ENCODE data around the gene OGFOD2. TPM values are rescaled to one million over a fixed set of nuclear protein-coding genes. Genes with fewer than 3 reads are reported as not detected.

The OGFOD2 gene
- polyA plus RNA-seq, 1 donor (not counting 4 experiments of a cell fraction or from before 2014, with no cell fraction given): 6.9 TPM

DNA sequence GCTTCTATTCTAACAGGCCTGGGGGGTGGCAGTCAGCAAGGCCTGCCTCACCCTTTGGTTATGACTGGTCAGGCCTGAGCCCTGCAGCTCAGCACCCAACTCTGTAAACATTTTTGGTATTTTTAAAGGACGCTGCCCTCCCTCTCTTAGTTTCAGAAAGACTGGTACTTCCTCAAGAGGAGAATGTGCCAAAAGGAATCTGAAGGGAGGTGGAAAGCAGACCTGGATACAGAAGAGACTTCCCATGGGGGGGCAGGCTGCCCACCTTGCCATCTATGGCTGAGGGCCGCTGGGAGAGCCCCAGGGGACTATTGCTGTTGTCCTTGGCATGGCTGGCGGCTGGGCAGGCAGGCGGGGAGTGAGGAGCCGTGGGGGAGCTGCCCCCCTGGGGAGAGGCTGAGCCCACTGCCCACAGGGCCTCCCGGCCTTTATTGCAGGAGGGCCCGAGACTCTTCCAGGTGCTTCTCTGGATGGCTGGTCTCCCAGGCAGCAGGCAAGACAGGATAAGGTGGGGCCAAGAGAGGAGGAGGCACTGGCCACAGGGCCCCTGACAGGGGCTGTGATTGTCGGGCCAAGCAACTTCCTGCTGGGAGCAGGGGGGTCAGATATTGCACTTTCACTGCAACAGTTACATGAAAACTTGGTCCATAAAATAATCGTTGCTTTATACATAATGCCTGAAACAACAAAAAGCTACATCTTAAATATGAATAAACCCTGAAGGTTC, 8.9 kb downstream of the OGFOD2 start:
- Histone ChIP-seq H3K9me3 (ENCODE audit: control insufficient read depth, low read depth, low read length) (no peaks in the 10 kb centered on the region), H2AFZ (ENCODE audit: control insufficient read depth, low read length) (no peak overlapping the region), H3K4me2 (ENCODE audit: control insufficient read depth, extremely low read depth, insufficient read depth, low read depth, low read length) (no peak overlapping the region), H3K79me2 (ENCODE audit: control insufficient read depth, insufficient read depth, low read length) (peaks cover 29% of the 10 kb centered on the region), H4K20me1 (ENCODE audit: control insufficient read depth, extremely low read depth, insufficient read depth, low read length) (no peaks in the 10 kb centered on the region), H3K4me1 (ENCODE audit: control insufficient read depth, extremely low read depth, insufficient read depth, low read length) (peaks cover 20% of the 10 kb centered on the region), H3K4me3 (ENCODE audit: control insufficient read depth in 2 of 3, extremely low read depth in 1 of 3, insufficient read depth in 2 of 3, low read depth in 1 of 3, low read length in 3 of 3) (no peak overlapping the region), H3K9ac (ENCODE audit: control insufficient read depth, extremely low read depth, insufficient read depth, low read length) (no peak overlapping the region), H3K27me3 (ENCODE audit: control insufficient read depth, extremely low read depth, insufficient read depth, low read length) (no peaks in the 10 kb centered on the region), H3K36me3 (ENCODE audit: control insufficient read depth in 2 of 2, extremely low read depth in 1 of 2, insufficient read depth in 2 of 2, low read length in 2 of 2) (peaks cover 13 to 21% of the 10 kb centered on the region in 2 experiments), H3K9me1 (ENCODE audit: control insufficient read depth, extremely low read depth, insufficient read depth, low read length) (peaks cover 2% of the 10 kb centered on the region), H3K27ac (ENCODE audit: control insufficient read depth, insufficient read depth, low read length) (no peak overlapping the region)
- dilution Hi-C loops (cut with MboI; ENCODE audit: extremely low pct_ligation_motif_present, low sequenced_read_pairs): no loop called here
- TF ChIP-seq EZH2 (IDR thresholded peaks at IDR 0.05; ENCODE audit: low read length) (no peak), CTCF (optimal IDR thresholded peaks at IDR 0.05 in 1 of 3, IDR thresholded peaks at IDR 0.05 in 1 of 3, conservative IDR thresholded peaks at IDR 0.05 in 1 of 3; ENCODE audit: extremely low read depth in 1 of 3, insufficient read depth in 2 of 3, low read length in 3 of 3) (no peak)
- DNase-seq (ENCODE audit: low read depth, low spot score): no peak
- no peak for FAIRE-seq

- FAIRE-seq (no peak), DNase-seq (ENCODE audit: low read depth, low spot score) (no peak)
- dilution Hi-C loops (cut with MboI; ENCODE audit: extremely low pct_ligation_motif_present, low sequenced_read_pairs): no loop called here
- Histone ChIP-seq H4K20me1 (ENCODE audit: control insufficient read depth, extremely low read depth, insufficient read depth, low read length) (no peaks in the 10 kb centered on the region), H3K27ac (ENCODE audit: control insufficient read depth, insufficient read depth, low read length) (no peak overlapping the region), H3K9me3 (ENCODE audit: control insufficient read depth, low read depth, low read length) (no peaks in the 10 kb centered on the region), H3K4me2 (ENCODE audit: control insufficient read depth, extremely low read depth, insufficient read depth, low read depth, low read length) (no peak overlapping the region), H3K79me2 (ENCODE audit: control insufficient read depth, insufficient read depth, low read length) (peaks cover 29% of the 10 kb centered on the region), H3K36me3 (ENCODE audit: control insufficient read depth in 2 of 2, extremely low read depth in 1 of 2, insufficient read depth in 2 of 2, low read length in 2 of 2) (peaks cover 13 to 18% of the 10 kb centered on the region in 2 experiments), H2AFZ (ENCODE audit: control insufficient read depth, low read length) (no peak overlapping the region), H3K27me3 (ENCODE audit: control insufficient read depth, extremely low read depth, insufficient read depth, low read length) (no peaks in the 10 kb centered on the region), H3K9me1 (ENCODE audit: control insufficient read depth, extremely low read depth, insufficient read depth, low read length) (peaks cover 2% of the 10 kb centered on the region), H3K4me1 (ENCODE audit: control insufficient read depth, extremely low read depth, insufficient read depth, low read length) (peaks cover 15% of the 10 kb centered on the region), H3K4me3 (ENCODE audit: control insufficient read depth in 2 of 3, extremely low read depth in 1 of 3, insufficient read depth in 2 of 3, low read depth in 1 of 3, low read length in 3 of 3) (no peak overlapping the region), H3K9ac (ENCODE audit: control insufficient read depth, extremely low read depth, insufficient read depth, low read length) (no peak overlapping the region)
- TF ChIP-seq EZH2 (IDR thresholded peaks at IDR 0.05; ENCODE audit: low read length) (no peak), CTCF (optimal IDR thresholded peaks at IDR 0.05 in 1 of 3, IDR thresholded peaks at IDR 0.05 in 1 of 3, conservative IDR thresholded peaks at IDR 0.05 in 1 of 3; ENCODE audit: extremely low read depth in 1 of 3, insufficient read depth in 2 of 3, low read length in 3 of 3) (no peak)
These were observed 9.7 kb downstream of the OGFOD2 start for GRCh38 chr12:122984612-122985337.
